Liver (tissue), 9 donors: Measurements from ENCODE around the gene PREX1. TPM values are rescaled to one million over a fixed set of nuclear protein-coding genes. Genes with fewer than 3 reads are reported as not detected.

Experiments used
- DNase-seq: peaks from one replicate; pipeline ENCODE4 v3.0.0-alpha.2; 2017; ENCODE audit warnings: low spot score
- H3K27ac ChIP-seq, 2 donors: one replicate each; pipeline ENCODE4 v1.7.0; 2013; ENCODE audit warnings: inconsistent platforms in 2 of 2, low read length in 2 of 2, control low read depth in 1 of 2, low read depth in 1 of 2, mild to moderate bottlenecking in 1 of 2
- H3K27me3 ChIP-seq, 4 donors: one replicate each; pipeline versions ENCODE4 v1.6.1 to v1.7.0; 2013; ENCODE audit warnings: low read length in 3 of 4, inconsistent platforms in 1 of 4, mild to moderate bottlenecking in 1 of 4, moderate library complexity in 1 of 4; ENCODE audit not compliant: control insufficient read depth in 4 of 4, insufficient read depth in 4 of 4
- H3K36me3 ChIP-seq, 4 donors: one replicate each; pipeline versions ENCODE4 v1.6.1 to v1.7.0; 2013; ENCODE audit warnings: low read length in 3 of 4, mild to moderate bottlenecking in 3 of 4, low read depth in 1 of 4, moderate library complexity in 1 of 4; ENCODE audit not compliant: control insufficient read depth in 4 of 4, insufficient read depth in 3 of 4
- H3K4me1 ChIP-seq, 4 donors: one replicate each; pipeline versions ENCODE4 v1.6.1 to v1.7.0; 2013; ENCODE audit warnings: low read length in 3 of 4, mild to moderate bottlenecking in 3 of 4, moderate library complexity in 1 of 4; ENCODE audit not compliant: control insufficient read depth in 4 of 4, insufficient read depth in 4 of 4
- H3K4me3 ChIP-seq, 3 donors: one replicate each; pipeline versions ENCODE4 v1.6.1 to v1.7.0; 2013; ENCODE audit warnings: low read length in 3 of 3, control low read depth in 1 of 3, low read depth in 1 of 3, mild to moderate bottlenecking in 1 of 3
- H3K9ac ChIP-seq, 2 donors: one replicate each; pipeline ENCODE4 v1.7.0; 2013; ENCODE audit warnings: low read length in 2 of 2, mild to moderate bottlenecking in 2 of 2, moderate library complexity in 2 of 2, control low read depth in 1 of 2, low read depth in 1 of 2
- H3K9me3 ChIP-seq, 4 donors: one replicate each; pipeline versions ENCODE4 v1.6.1 to v1.7.0; 2013; ENCODE audit warnings: low read length in 3 of 4; ENCODE audit not compliant: control insufficient read depth in 4 of 4
- ATF3 ChIP-seq: IDR thresholded peaks from 2 replicates; pipeline ENCODE4 v1.6.1; 2016; ENCODE audit warnings: antibody characterized with exemption
- CTCF ChIP-seq: fragments of 150-350 bp; IDR thresholded peaks from 2 replicates; pipeline ENCODE4 v1.5.1; 2017; ENCODE audit warnings: improper control_type of control experiment, low read depth, low read length; ENCODE audit not compliant: missing input control
- EGR1 ChIP-seq, 2 donors: IDR thresholded peaks; 2 replicates each; pipeline ENCODE4 v1.6.1; 2016 to 2018; ENCODE audit warnings: antibody characterized with exemption in 2 of 2, low read depth in 2 of 2
- HNF4A ChIP-seq, 2 donors: conservative IDR thresholded peaks; 2 replicates each; pipeline ENCODE4 v1.6.1; 2016; ENCODE audit warnings: antibody characterized with exemption in 2 of 2, mild to moderate bottlenecking in 2 of 2
- JUND ChIP-seq, 2 donors: IDR thresholded peaks; 2 replicates each; pipeline ENCODE4 v1.6.1; 2016; ENCODE audit warnings: antibody characterized with exemption in 2 of 2
- NR2F2 ChIP-seq: IDR thresholded peaks from 2 replicates; pipeline ENCODE4 v1.6.1; 2016; ENCODE audit warnings: antibody characterized with exemption
- RAD21 ChIP-seq, 2 donors: IDR thresholded peaks; 2 replicates each; pipeline ENCODE4 v1.6.1; 2016; ENCODE audit warnings: antibody characterized with exemption in 2 of 2, mild to moderate bottlenecking in 2 of 2
- REST ChIP-seq: IDR thresholded peaks from 2 replicates; pipeline ENCODE4 v1.6.1; 2016; ENCODE audit warnings: antibody characterized with exemption, mild to moderate bottlenecking
- RXRA ChIP-seq, 2 donors: IDR thresholded peaks; 2 replicates each; pipeline ENCODE4 v1.6.1; 2017 to 2018; ENCODE audit warnings: antibody characterized with exemption in 2 of 2, mild to moderate bottlenecking in 1 of 2
- SP1 ChIP-seq: IDR thresholded peaks from 2 replicates; pipeline ENCODE4 v1.6.1; 2018; ENCODE audit warnings: antibody characterized with exemption, mild to moderate bottlenecking
- TAF1 ChIP-seq: conservative IDR thresholded peaks from 2 replicates; pipeline ENCODE4 v1.6.1; 2016; ENCODE audit warnings: antibody characterized with exemption, mild to moderate bottlenecking
- ZBTB33 ChIP-seq: IDR thresholded peaks from 2 replicates; pipeline ENCODE4 v1.6.1; 2016; ENCODE audit warnings: antibody characterized with exemption
- WGBS: extraction: QIAGEN DNeasy Blood & Tissue Kit; methylation state at CpG from one replicate; pipeline ENCODE4 v1.1.7; 2013; 5-methylcytosine and 5-hydroxymethylcytosine counted together
- polyA plus RNA-seq, 2 donors: library from polyadenylated mRNA; stranded (reverse) in 1 of 2; unstranded in 1 of 2; fragments of 200-250 nt in 1 of 2; fragments of >200 nt in 1 of 2; fragmentation: Nextera tagmentation in 1 of 2; extraction: Ambion mirVana in 1 of 2; gene quantifications; one replicate each; pipeline versions ENCODE4 v1.2.1 to v1.2.3, GENCODE V29; 2013 to 2015
- total RNA-seq, 2 donors: library from RNA; depleted of rRNA; stranded (reverse); fragments of >200 nt; gene quantifications; one replicate each; pipeline ENCODE4 v1.2.3, GENCODE V29; 2014
- donor health status: healthy.
- donor health status: healthy.
- donor health status: healthy.
- donor health status: healthy.
- donor health status: healthy.

PREX1 gene
- total and polyA plus RNA-seq, 4 donors: 2.2 to 18.0 (median 10.8) TPM

- H3K36me3 ChIP-seq: peaks cover 0 to 4% (median 2%) of the 10 kb centered on the region in 4 donors
- WGBS: 41% methylated on average over 8 of the region's 8 CpGs
- peaks cover 0 to 12% (median 7%) of the 10 kb centered on the region in 4 donors for H3K4me1 ChIP-seq
- no peaks in the 10 kb centered on the region for H3K9me3 ChIP-seq
- peak; percentile 83 for TF ChIP-seq NR2F2
- no peak for TF ChIP-seq TAF1
- TF ChIP-seq EGR1 (IDR thresholded peaks at IDR 0.05; ENCODE audit: low read depth in 2 of 2): no peak
- no peak for TF ChIP-seq ZBTB33
- TF ChIP-seq RAD21 (IDR thresholded peaks at IDR 0.05): peak in 1 of 2 donors; percentile 12
- TF ChIP-seq HNF4A (conservative IDR thresholded peaks at IDR 0.05): peak; percentile 38 to 82
- no peak for TF ChIP-seq ATF3
- TF ChIP-seq JUND (IDR thresholded peaks at IDR 0.05): peak in 1 of 2 donors; percentile 58
- TF ChIP-seq SP1: peak; percentile 74
- peak; percentile 48 to 87 for TF ChIP-seq RXRA (IDR thresholded peaks at IDR 0.05)
- H3K9ac ChIP-seq: no peak overlapping the region
- DNase-seq: peak; percentile 68
- no peak overlapping the region for H3K4me3 ChIP-seq
- H3K27ac ChIP-seq: peak overlapping the region; percentile 0 to 15
- H3K27me3 ChIP-seq: no peaks in the 10 kb centered on the region
Measured at GRCh38 chr20:48697845-48698491, 129.8 kb downstream of the PREX1 start.

DNA sequence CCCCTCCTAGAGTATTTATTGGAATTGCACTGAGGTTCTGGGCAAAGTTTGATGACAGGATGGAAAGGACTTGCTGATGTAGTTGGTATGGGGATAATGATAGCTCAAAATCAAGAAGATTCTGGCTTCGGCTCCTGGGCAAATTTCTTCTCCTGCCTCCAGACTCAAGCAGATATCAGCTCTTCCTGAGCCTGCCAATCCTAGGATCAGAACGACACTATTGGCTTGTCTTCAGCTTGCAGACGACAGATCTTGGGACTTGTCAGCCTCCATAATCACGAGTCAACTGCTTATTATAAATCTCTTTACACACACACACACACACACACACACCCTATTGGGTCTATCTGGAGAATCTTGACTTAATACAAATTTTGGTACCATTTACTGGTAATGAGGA is 131.1 kb downstream of the PREX1 start:
- no peak for TF ChIP-seq NR2F2
- TF ChIP-seq CTCF: no peak
- TF ChIP-seq REST: no peak
- Histone ChIP-seq H3K9ac (no peak overlapping the region), H3K27me3 (no peaks in the 10 kb centered on the region), H3K4me1 (peaks cover 0 to 12% (median 7%) of the 10 kb centered on the region in 4 donors), H3K9me3 (no peaks in the 10 kb centered on the region), H3K4me3 (no peak overlapping the region), H3K27ac (no peak overlapping the region), H3K36me3 (peaks cover 0 to 4% (median 2%) of the 10 kb centered on the region in 4 donors)
- 89% methylated on average over 4 of the region's 4 CpGs for WGBS
- DNase-seq: no peak
